ENCODE results near the gene GPD1L. TPM values are rescaled to one million over a fixed set of nuclear protein-coding genes. Genes with fewer than 3 reads are reported as not detected.
"Not testable (repeated sequence)": the region's sequence is repeated elsewhere in the genome, so short reads cannot be mapped to it uniquely, and the experiment has no call there.

GPD1L gene
- total and polyA plus RNA-seq, 8 donors, result 16.5 to 79.0 (median 34.7) TPM

GRCh38 chr3:32189693-32190092 lies 83.3 kb downstream of the GPD1L start:
- no peaks in the 10 kb centered on the region for H3K36me3 ChIP-seq
- no peak overlapping the region for H3K27ac ChIP-seq
- DNase-seq, result no peak
- TF ChIP-seq EP300 (IDR thresholded peaks at IDR 0.05) (no peak), CTCF (IDR thresholded peaks at IDR 0.05) (no peak), POLR2AphosphoS5 (IDR thresholded peaks at IDR 0.05) (no peak), POLR2A (IDR thresholded peaks at IDR 0.05) (no peak)
- WGBS, 5 donors, result 56 to 71% (median 62%) methylated on average over 3 of the region's 3 CpGs
- no peak overlapping the region for H3K4me3 ChIP-seq
- intact Hi-C loops (cut with DNase I; ENCODE audit: low total_unique reads), result no loop called here
- H3K4me1 ChIP-seq, result no peaks in the 10 kb centered on the region
- no peaks in the 10 kb centered on the region for H3K9me3 ChIP-seq
- H3K27me3 ChIP-seq, result peaks cover 0 to 4% (median 0%) of the 10 kb centered on the region in 3 donors

- WGBS, 5 donors, result 83 to 88% (median 86%) methylated on average over 6 of the region's 6 CpGs
- H3K27ac ChIP-seq; H3K9me3 ChIP-seq; H3K27me3 ChIP-seq; intact Hi-C loops (cut with DNase I; ENCODE audit: low total_unique reads); DNase-seq; H3K4me1 ChIP-seq; H3K36me3 ChIP-seq; H3K4me3 ChIP-seq: not testable (repeated sequence)
These were observed 84.1 kb downstream of the GPD1L start for GRCh38 chr3:32190556-32190955.

- H3K27me3 ChIP-seq, result no peaks in the 10 kb centered on the region
- H3K27ac ChIP-seq, result no peak overlapping the region
- intact Hi-C loops (cut with DNase I; ENCODE audit: low total_unique reads), result no loop called here
- no peaks in the 10 kb centered on the region for H3K36me3 ChIP-seq
- H3K4me3 ChIP-seq, result no peak overlapping the region
- no peak for DNase-seq
- TF ChIP-seq POLR2AphosphoS5 (IDR thresholded peaks at IDR 0.05), result no peak
- TF ChIP-seq CTCF (IDR thresholded peaks at IDR 0.05), result no peak
- TF ChIP-seq EP300 (IDR thresholded peaks at IDR 0.05), result no peak
- TF ChIP-seq POLR2A (IDR thresholded peaks at IDR 0.05), result no peak
- H3K9me3 ChIP-seq, result no peaks in the 10 kb centered on the region
- no peaks in the 10 kb centered on the region for H3K4me1 ChIP-seq
These were observed 86.7 kb downstream of the GPD1L start for GRCh38 chr3:32193101-32193500.

- intact Hi-C loops (cut with DNase I; ENCODE audit: low total_unique reads), result no loop called here
- no peaks in the 10 kb centered on the region for H3K4me1 ChIP-seq
- no peaks in the 10 kb centered on the region for H3K27me3 ChIP-seq
- no peak overlapping the region for H3K4me3 ChIP-seq
- WGBS, 5 donors, result 82 to 91% (median 88%) methylated on average over 1 of the region's 1 CpG
- no peaks in the 10 kb centered on the region for H3K36me3 ChIP-seq
- no peaks in the 10 kb centered on the region for H3K9me3 ChIP-seq
- DNase-seq, result no peak
- H3K27ac ChIP-seq, result no peak overlapping the region
- no peak for TF ChIP-seq POLR2AphosphoS5 (IDR thresholded peaks at IDR 0.05)
- TF ChIP-seq POLR2A (IDR thresholded peaks at IDR 0.05), result no peak
- no peak for TF ChIP-seq EP300 (IDR thresholded peaks at IDR 0.05)
- TF ChIP-seq CTCF (IDR thresholded peaks at IDR 0.05), result no peak
These were observed 88.2 kb downstream of the GPD1L start for GRCh38 chr3:32194653-32195052.

GRCh38 chr3:32195995-32196540 lies 89.6 kb downstream of the GPD1L start:
- 65 to 81% (median 74%) methylated on average over 4 of the region's 4 CpGs for WGBS, 5 donors
- TF ChIP-seq EP300 (IDR thresholded peaks at IDR 0.05) (no peak), POLR2A (IDR thresholded peaks at IDR 0.05) (no peak), CTCF (IDR thresholded peaks at IDR 0.05) (no peak), POLR2AphosphoS5 (IDR thresholded peaks at IDR 0.05) (no peak)
- intact Hi-C loops (cut with DNase I; ENCODE audit: low total_unique reads), result no loop called here

More at GRCh38 chr3:32195995-32196540, 89.6 kb downstream of the GPD1L start:
- no peak for DNase-seq
- no peaks in the 10 kb centered on the region for H3K27me3 ChIP-seq
- H3K4me3 ChIP-seq, result no peak overlapping the region
- no peaks in the 10 kb centered on the region for H3K9me3 ChIP-seq
- H3K36me3 ChIP-seq, result no peaks in the 10 kb centered on the region
- no peaks in the 10 kb centered on the region for H3K4me1 ChIP-seq
- H3K27ac ChIP-seq, result no peak overlapping the region
